CD14-positive monocyte (primary cell): ENCODE results near the gene EPHB2. TPM values are rescaled to one million over a fixed set of nuclear protein-coding genes. Genes with fewer than 3 reads are reported as not detected.

Experiments
- DNase-seq, 3 donors: peaks; one replicate each; pipeline ENCODE4 v3.0.0-alpha.2; 2011 to 2022
- H2AFZ ChIP-seq: 2 replicates; pipeline ENCODE4 v1.6.0; 2012; ENCODE audit warnings: mild to moderate bottlenecking, low read depth, low read length, inconsistent platforms; ENCODE audit not compliant: insufficient read depth, poor library complexity, severe bottlenecking
- H3K27ac ChIP-seq, 2 donors: 1 replicate in 1 of 2; 2 replicates in 1 of 2; pipeline ENCODE4 v1.5.1; 2012 to 2013; ENCODE audit warnings: low read length in 2 of 2, control low read depth in 1 of 2, inconsistent platforms in 1 of 2, low read depth in 1 of 2, mild to moderate bottlenecking in 1 of 2
- H3K27me3 ChIP-seq, 2 donors: one replicate each; pipeline versions ENCODE4 v1.6.0 to v1.6.1; 2011 to 2013; ENCODE audit warnings: low read length in 2 of 2; ENCODE audit not compliant: control insufficient read depth in 2 of 2, insufficient read depth in 2 of 2
- H3K36me3 ChIP-seq, 2 donors: replicated peaks in 1 of 2; 1 replicate in 1 of 2; 2 replicates in 1 of 2; pipeline versions ENCODE4 v1.5.1 to v1.6.1; 2012 to 2013; ENCODE audit warnings: low read length in 2 of 2, control low read depth in 1 of 2, inconsistent platforms in 1 of 2, mild to moderate bottlenecking in 1 of 2; ENCODE audit not compliant: insufficient read depth in 2 of 2, control insufficient read depth in 1 of 2
- H3K4me1 ChIP-seq, 2 donors: 1 replicate in 1 of 2; 2 replicates in 1 of 2; pipeline versions ENCODE4 v1.5.1 to v1.6.1; 2012 to 2013; ENCODE audit warnings: low read length in 2 of 2, control low read depth in 1 of 2, inconsistent platforms in 1 of 2, mild to moderate bottlenecking in 1 of 2, moderate library complexity in 1 of 2; ENCODE audit not compliant: insufficient read depth in 2 of 2, control insufficient read depth in 1 of 2
- H3K4me2 ChIP-seq: replicated peaks from 2 replicates; pipeline ENCODE3; 2012; ENCODE audit warnings: low read length, moderate library complexity, mild to moderate bottlenecking; ENCODE audit not compliant: poor library complexity, severe bottlenecking; ENCODE audit errors: extremely low read depth
- H3K4me3 ChIP-seq, 3 experiments: fragments of 200-600 bp in 1 of 3; sonication (generic) in 1 of 3; replicated peaks in 1 of 3; 1 replicate in 2 of 3; 2 replicates in 1 of 3; pipeline ENCODE4 v1.5.1; 2011 to 2013; ENCODE audit warnings: low read length in 3 of 3, mild to moderate bottlenecking in 3 of 3, control low read depth in 2 of 3, low read depth in 2 of 3, inconsistent platforms in 1 of 3, moderate library complexity in 1 of 3
- H3K79me2 ChIP-seq: 2 replicates; pipeline ENCODE4 v1.6.0; 2012; ENCODE audit warnings: mild to moderate bottlenecking, control low read depth, inconsistent platforms, low read length, moderate library complexity; ENCODE audit not compliant: insufficient read depth
- H3K9ac ChIP-seq: 2 replicates; pipeline ENCODE4 v1.6.0; 2017; ENCODE audit warnings: low read length, mild to moderate bottlenecking; ENCODE audit not compliant: insufficient read depth, poor library complexity, severe bottlenecking
- H3K9me3 ChIP-seq, 2 donors: replicated peaks in 1 of 2; 1 replicate in 1 of 2; 2 replicates in 1 of 2; pipeline versions ENCODE4 v1.5.1 to v1.6.1; 2012 to 2013; ENCODE audit warnings: low read length in 2 of 2, control low read depth in 1 of 2; ENCODE audit not compliant: control insufficient read depth in 1 of 2, insufficient read depth in 1 of 2
- H4K20me1 ChIP-seq: 2 replicates; pipeline ENCODE4 v1.6.0; 2012; ENCODE audit warnings: mild to moderate bottlenecking, low read length, control low read depth, moderate library complexity; ENCODE audit not compliant: insufficient read depth
- H3K27ac Mint-ChIP-seq, 7 donors: one replicate each; pipeline ENCODE4 v1.8.0; 2020; ENCODE audit warnings: mild to moderate bottlenecking in 7 of 7, mixed read lengths in 7 of 7, moderate library complexity in 6 of 7, inconsistent platforms in 2 of 7
- H3K27me3 Mint-ChIP-seq, 3 donors: one replicate each; pipeline ENCODE4 v1.8.0; 2021 to 2022; ENCODE audit warnings: low read depth in 3 of 3, mild to moderate bottlenecking in 3 of 3, mixed read lengths in 3 of 3, moderate library complexity in 3 of 3, inconsistent platforms in 1 of 3
- H3K36me3 Mint-ChIP-seq, 2 donors: one replicate each; pipeline ENCODE4 v1.8.0; 2020; ENCODE audit warnings: mixed read lengths in 2 of 2, inconsistent platforms in 1 of 2, mild to moderate bottlenecking in 1 of 2
- H3K4me1 Mint-ChIP-seq: one replicate; pipeline ENCODE4 v1.8.0; 2020; ENCODE audit warnings: mild to moderate bottlenecking, mixed read lengths
- H3K4me3 Mint-ChIP-seq, 2 donors: one replicate each; pipeline ENCODE4 v1.8.0; 2020; ENCODE audit warnings: mild to moderate bottlenecking in 2 of 2, mixed read lengths in 2 of 2, moderate library complexity in 1 of 2
- H3K9me3 Mint-ChIP-seq, 7 donors: one replicate each; pipeline ENCODE4 v1.8.0; 2020 to 2022; ENCODE audit warnings: mixed read lengths in 7 of 7, mild to moderate bottlenecking in 6 of 7, moderate library complexity in 6 of 7, inconsistent platforms in 2 of 7
- WGBS: methylation state at CpG from one replicate; pipeline ENCODE4 v1.1.5; 2013; ENCODE audit warnings: missing lambda C conversion rate; ENCODE audit not compliant: insufficient coverage; 5-methylcytosine and 5-hydroxymethylcytosine counted together
- intact Hi-C, 2 donors: fragments of 100-400 bp; cut with micrococcal nuclease; formaldehyde crosslinking; loops; one replicate each; pipeline versions ENCODE4 v1.15.0 to v1.15.1; 2023
- polyA plus RNA-seq, 3 donors: library from polyadenylated mRNA; depleted of rRNA in 1 of 3; unstranded in 2 of 3; stranded (reverse) in 1 of 3; fragments of 300-500 nt in 2 of 3; fragments of >200 nt in 1 of 3; fragmentation: Illumina TruSeq in 2 of 3; gene quantifications; 1 replicate in 2 of 3; 2 replicates in 1 of 3; pipeline ENCODE4 v1.2.3, GENCODE V29; 2012 to 2021
- TF ChIP-seq, protein P1 (sequence below): fragments of 200-600 bp; IDR thresholded peaks from one replicate; pipeline ENCODE4 v1.8.0; 2022; ENCODE audit warnings: antibody characterized with exemption, mild to moderate bottlenecking

Gene EPHB2
- polyA plus RNA-seq, 3 donors: 2.9 to 5.6 (median 3.4) TPM

GRCh38 chr1:22687191-22687590 is 23.4 kb upstream of the EPHB2 start:
- no peak overlapping the region for H3K4me2 ChIP-seq
- Mint-ChIP-seq H3K36me3 (no peaks in the 10 kb centered on the region), H3K4me3 (no peak overlapping the region), H3K27me3 (peaks cover 7 to 11% (median 7%) of the 10 kb centered on the region in 3 donors), H3K4me1 (no peaks in the 10 kb centered on the region), H3K9me3 (no peaks in the 10 kb centered on the region), H3K27ac (no peak overlapping the region)
- intact Hi-C loops: no loop called here
- no peaks in the 10 kb centered on the region for H3K4me1 ChIP-seq
- no peaks in the 10 kb centered on the region for H3K79me2 ChIP-seq
- DNase-seq: no peak
- TF ChIP-seq, protein P1, sequence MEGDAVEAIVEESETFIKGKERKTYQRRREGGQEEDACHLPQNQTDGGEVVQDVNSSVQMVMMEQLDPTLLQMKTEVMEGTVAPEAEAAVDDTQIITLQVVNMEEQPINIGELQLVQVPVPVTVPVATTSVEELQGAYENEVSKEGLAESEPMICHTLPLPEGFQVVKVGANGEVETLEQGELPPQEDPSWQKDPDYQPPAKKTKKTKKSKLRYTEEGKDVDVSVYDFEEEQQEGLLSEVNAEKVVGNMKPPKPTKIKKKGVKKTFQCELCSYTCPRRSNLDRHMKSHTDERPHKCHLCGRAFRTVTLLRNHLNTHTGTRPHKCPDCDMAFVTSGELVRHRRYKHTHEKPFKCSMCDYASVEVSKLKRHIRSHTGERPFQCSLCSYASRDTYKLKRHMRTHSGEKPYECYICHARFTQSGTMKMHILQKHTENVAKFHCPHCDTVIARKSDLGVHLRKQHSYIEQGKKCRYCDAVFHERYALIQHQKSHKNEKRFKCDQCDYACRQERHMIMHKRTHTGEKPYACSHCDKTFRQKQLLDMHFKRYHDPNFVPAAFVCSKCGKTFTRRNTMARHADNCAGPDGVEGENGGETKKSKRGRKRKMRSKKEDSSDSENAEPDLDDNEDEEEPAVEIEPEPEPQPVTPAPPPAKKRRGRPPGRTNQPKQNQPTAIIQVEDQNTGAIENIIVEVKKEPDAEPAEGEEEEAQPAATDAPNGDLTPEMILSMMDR: no peak
- H3K9ac ChIP-seq: no peak overlapping the region
- no peaks in the 10 kb centered on the region for H4K20me1 ChIP-seq
- no peak overlapping the region for H3K4me3 ChIP-seq
- no peak overlapping the region for H2AFZ ChIP-seq
- no peak overlapping the region for H3K27ac ChIP-seq
- no peaks in the 10 kb centered on the region for H3K27me3 ChIP-seq
- H3K9me3 ChIP-seq: no peaks in the 10 kb centered on the region
- no peaks in the 10 kb centered on the region for H3K36me3 ChIP-seq
- WGBS: 100% methylated on average over 1 of the region's 2 CpGs

- Histone ChIP-seq H4K20me1 (no peaks in the 10 kb centered on the region), H3K27ac (no peak overlapping the region), H3K4me3 (no peak overlapping the region), H3K9ac (no peak overlapping the region), H2AFZ (no peak overlapping the region), H3K27me3 (no peaks in the 10 kb centered on the region), H3K79me2 (no peaks in the 10 kb centered on the region), H3K9me3 (no peaks in the 10 kb centered on the region), H3K36me3 (no peaks in the 10 kb centered on the region), H3K4me1 (no peaks in the 10 kb centered on the region), H3K4me2 (no peak overlapping the region)
- Mint-ChIP-seq H3K36me3 (no peaks in the 10 kb centered on the region), H3K27me3 (peaks cover 7 to 13% (median 7%) of the 10 kb centered on the region in 3 donors), H3K9me3 (no peaks in the 10 kb centered on the region), H3K4me1 (no peaks in the 10 kb centered on the region), H3K27ac (no peak overlapping the region), H3K4me3 (no peak overlapping the region)
- TF ChIP-seq, protein P1: no peak
- DNase-seq: no peak
- intact Hi-C loops: no loop called here
Measured at GRCh38 chr1:22688466-22688865, 22.2 kb upstream of the EPHB2 start.
